Activated gamma-delta T cell (primary cell): ENCODE results near the gene CACFD1.

ENCODE experiments used
- DNase-seq: peaks from one replicate; lab custom pipeline; 2025; lab: John Stamatoyannopoulos, UW

The CACFD1 gene

DNA sequence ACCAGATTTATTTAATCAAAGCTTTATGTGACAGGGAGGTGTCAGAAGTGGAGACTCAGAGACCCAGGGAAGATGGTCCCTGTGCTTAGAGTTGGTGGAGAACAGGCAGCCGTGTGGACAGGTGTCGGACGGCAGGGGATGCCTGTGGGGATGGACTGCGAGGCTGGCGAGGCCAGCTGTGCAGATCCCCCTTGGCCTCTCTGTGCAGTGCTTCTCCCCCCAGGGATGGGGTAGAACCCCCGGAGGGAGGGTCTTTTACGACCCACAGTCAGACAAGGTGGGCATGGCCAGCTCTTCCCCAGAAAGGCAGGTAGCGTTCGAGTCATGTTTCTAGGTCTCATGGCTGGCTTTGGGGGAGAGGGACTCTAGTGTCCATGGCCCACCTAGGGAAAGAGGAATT lies 23.8 kb downstream of the CACFD1 start:
- DNase-seq = no peak

DNA sequence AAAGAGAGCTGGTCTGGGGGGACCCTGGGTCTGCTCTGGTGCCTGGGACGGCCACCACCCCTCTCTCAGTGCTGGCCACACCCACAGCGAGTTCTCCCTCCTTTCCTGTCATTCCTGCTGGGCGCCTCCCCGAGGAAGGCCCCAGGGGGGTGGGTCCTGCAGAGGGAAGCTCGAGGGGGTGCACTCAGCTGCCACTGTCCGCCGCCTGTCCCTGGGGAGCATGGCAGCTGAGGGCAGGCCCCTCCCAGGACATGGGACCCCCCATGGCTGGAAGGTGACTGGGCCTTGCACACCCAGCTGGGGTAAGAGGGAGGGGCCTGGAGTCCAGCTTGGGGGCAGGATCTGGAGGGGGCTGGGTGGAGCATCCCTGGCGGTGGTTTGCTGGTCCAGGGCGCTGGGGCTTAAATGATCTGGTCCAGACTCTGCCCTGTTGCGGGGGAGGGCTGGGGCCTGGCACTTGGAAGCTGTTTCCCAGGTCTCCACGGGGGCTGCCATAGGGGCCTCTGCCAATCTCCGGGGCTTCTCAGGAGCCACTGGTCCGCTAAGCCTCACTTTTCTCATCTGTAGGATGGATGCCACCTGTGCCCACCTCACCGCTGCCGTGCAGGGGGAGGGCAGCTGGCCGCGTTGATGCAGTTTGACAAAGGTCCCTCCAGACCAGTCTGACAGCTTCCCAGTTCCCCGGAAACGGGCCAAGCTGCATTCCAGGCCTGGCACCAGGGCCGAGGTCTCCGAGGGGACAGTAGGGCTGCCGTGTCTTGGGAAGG lies 25.1 kb downstream of the CACFD1 start:
- DNase-seq = no peak

DNA sequence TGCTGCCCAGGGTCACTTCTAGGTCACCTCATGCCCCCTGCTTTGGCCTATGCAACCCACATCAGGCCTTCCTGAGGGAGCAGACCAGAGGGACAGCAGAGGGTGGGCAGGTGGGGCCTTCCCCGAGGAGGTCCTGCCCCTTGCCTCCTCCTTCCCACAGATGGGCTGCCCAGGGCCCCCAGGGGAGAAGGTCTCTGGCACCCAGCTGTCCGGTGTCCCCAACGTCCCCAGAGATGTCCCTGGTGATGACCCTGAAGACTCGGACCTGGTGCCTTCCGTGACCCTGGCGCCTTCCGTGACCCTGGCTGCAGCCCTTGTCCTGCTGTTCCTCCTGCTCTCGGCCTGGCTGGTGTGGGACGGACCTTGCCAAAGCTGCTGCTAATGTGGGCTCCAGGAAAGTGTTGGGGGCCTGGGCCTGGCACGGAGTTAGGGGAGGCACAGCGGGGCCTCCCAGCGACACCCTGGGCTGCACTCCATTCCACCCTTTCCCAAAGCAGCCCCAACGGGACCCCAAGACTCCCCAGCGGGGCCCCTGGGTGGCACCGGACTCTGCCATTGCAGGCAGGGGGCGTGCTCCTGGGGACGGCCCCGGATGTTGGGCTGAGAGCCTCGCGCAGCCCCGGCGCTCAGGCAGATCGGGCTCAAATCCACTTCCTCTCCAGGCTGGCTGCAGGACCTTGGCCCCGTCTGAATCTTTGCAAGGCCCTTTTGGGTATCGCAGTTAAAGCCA lies 25.9 kb downstream of the CACFD1 start:
- no peak for DNase-seq

DNA sequence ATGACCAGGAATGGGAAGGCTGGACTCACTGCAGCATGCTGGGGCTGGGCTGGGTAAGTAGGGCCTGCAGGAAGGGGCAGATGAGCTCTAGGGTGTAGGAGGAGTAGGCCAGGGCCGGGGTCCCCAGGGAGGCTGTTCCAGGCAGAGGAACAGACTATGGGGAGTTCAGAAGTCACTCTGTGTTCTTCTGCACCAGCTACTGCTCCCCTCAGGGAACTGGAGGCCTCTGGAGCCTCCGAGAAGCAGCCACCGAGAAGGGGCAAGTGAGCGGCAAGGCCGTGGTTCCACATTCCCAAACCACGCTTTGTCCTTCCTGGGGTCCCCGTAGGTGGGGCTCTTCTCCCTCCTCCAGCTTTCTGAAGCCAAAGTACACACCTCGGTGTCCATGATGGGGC lies 27.6 kb downstream of the CACFD1 start:
- DNase-seq = no peak

DNA sequence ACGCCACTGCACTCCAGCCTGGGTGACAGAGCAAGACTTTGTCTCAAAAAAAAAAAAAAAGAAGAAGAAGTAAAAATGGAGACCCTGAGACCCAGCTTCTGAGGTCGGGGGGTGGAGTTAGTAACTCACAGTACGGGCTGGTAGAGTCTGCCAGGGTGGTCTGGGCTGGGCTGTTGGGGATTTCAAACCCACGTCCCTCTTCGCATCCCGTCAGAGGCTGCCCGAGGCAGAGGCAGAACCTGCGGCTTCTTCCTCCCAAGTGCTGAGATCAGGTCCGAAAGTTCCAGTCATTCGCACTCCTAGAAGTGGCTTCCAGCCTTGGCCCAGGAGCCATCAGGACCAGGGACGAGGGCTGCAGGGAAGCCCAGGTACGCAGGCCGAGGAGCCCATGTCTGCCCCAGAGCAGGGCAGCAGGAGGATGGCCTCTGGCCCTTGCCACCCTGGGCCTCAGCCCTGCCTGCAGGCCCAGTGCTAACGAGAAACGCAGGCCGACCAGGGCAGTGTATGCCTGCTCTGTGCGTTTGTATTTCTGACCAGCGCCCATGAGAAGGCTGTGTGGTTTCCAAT lies 29.0 kb downstream of the CACFD1 start:
- DNase-seq = no peak

DNA sequence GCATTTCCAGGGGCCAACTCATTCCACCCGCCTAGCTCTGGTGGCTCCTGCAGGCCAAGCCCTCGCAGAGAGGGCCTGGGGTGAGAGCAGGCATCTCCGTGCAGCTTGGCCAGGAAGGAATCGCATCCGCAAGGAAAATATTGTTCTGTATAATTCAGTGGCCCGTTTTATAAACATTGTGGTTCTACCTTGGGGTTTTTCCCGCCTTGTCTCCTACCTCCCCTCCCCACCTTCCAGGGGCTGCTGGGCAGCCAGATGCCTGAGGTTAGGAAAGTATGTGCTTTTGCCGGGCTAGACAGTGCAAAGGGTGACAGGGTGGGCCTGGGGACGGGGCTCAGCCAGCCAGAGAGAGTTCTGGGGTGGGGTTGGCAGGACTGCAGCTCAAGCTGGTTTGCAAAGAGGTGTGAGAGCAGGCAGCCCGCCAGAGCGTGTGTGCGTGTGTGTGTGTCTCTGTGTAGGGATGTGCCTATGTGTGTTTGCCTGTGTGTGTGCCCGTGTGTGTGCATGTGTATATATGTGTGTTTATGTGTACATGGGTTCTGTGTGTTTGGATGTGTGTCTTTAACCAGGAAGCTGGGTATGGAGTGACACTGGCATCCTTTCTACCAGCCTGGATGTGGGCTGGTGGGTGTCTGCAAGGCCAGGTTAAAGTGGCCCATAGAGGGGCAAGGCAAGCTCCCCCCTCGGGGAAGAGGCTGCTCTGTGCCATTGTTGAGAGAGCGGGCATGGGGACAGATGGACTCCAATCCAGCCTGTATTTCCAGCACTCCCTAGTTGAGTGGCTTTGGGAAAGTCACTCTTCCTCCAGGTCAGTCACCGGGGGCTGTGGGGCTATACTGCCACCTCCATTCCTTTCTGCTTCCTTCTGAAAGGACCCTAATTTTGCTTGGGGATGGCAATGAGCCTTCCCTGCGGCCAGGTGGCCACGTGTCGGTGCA lies 29.7 kb downstream of the CACFD1 start:
- no peak for DNase-seq

DNA sequence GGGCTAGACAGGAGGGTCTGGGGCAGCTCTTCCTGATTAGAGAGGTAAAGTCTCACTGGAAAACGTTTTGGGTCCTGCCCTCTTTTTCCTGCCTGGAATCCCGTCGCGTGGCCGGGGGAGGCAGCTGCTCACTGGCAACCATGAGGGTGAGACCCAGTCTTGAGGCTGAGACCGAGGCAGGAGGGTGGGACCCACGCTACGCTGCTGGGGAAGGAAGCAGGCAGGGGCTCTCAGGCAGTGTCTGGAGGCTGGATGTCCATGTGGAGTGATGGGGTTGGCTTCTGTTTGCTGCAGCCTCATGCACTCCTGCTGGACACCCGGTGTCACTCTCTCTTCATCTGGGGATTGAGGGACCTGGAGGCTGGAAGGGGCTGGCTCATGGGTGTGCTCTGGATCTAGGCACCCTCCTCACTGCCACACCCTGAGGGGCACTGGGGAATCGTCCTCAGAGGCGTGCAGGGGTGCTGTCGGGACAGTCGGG lies 30.5 kb downstream of the CACFD1 start:
- DNase-seq = no peak

DNA sequence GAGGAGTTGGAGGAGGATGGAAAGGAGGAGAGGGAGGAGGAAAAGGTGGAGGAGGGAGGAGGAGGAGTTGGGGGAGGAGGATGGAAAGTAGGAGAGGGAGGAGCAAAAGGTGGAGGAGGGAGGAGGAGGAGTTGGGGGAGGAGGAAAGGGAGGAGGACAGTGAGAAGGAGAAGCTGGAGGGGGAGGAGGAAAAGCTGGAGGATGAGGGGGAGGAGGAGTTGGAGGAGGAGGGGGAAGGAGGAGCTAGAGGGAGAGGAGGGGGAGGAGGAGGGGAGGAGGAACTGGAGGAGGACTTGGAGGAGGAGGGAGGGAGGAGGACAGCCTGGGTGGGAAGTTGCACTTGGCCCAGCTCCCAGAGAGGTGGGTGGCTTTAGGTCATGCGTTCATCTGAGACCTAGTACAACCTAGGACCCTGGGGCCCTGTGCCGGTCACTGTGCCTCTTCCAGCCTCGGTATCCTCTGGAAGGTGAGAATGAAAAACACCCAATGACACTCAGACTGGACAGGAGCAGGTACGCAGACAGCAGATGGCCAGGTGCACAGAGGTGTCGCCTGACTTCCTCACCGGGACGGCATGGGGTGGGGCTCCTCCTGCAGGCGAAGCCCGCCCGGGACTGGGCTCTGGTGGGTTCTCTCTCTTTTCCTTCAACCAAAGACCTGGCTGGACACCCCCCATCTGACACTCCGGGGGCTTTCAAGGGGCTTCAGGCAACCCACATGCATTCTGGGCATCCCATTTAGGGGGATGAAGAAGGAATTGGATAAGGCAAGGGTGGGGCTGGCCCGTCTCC lies 31.3 kb downstream of the CACFD1 start:
- DNase-seq = no peak

DNA sequence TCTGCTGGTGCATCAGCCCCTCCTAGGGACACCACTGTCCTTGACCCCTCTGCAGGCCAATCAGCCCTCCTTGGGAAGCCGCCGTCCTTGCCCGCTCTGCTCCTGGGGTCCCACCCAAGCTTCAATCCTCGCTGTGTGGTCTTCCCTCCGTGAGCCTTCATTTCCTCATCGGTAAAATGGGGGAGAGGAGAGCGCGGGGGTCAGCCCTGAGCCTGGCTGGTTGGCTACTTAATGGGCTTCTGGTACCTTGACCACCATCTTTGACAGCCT lies 31.8 kb downstream of the CACFD1 start:
- no peak for DNase-seq

DNA sequence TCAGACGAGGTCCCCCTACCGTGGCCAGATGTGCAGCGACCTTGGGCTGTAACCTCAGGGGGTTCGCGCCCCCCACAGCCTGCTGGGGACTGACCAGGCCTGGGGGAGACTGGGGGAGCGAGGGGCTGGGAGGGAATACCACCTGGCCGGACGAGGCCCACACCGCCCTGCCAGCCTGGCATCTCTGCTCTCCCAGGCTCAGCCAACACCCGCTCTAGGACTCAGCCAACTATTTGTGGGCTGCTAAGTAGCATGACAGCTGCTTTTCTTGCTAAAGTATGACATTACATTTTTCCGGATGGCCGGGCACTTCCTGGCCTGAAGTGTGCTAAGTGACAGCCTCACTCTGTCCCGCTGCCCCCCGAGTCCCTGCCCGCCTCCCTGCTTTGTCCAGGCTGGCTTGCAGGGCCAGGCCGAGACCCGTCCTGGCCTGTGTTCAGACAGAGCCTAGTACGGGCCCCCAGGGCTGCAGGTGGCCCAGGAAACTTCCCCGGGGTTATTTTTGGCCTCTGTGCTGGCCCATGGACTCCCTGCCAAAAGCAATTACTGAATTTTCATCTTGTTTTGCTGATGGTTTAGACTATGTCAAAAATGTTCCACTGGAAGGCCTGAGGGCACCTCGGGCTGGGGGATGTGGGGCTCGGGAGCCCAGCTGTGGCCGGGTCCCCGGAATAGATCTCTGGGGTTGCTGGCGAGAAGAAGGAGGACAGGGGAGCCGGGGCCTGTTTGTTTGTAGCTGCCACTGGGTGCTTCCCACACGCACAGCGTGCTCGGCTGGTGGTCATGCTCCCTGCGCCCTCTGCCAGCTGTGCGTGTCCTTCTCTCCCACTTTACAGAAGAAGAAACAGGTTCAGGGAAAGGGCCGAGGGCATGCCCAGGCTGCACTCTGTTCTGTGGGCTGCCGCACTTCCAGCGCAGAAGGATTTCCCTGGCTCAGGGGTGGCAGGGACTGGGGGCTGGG lies 32.6 kb downstream of the CACFD1 start:
- no peak for DNase-seq

DNA sequence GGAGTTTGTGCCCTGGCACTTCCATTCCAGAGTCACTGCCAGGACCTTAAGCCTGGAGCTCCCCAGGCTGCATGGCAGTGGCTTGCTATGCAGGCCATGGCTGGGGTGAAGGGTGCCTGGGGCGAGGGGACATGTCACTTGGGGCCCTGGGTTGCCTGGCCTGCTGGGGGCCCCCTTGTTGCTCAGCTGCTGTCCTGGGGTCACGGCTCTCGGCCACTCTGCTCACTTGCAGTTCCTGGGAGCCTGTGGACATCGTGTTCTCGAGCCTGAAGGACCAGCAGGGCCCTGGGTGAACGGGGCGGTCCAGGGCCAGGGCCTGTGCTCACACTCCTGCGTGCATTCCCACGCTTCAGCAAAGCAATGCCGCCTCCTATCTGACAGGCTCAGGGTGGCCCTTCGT lies 33.6 kb downstream of the CACFD1 start:
- no peak for DNase-seq

DNA sequence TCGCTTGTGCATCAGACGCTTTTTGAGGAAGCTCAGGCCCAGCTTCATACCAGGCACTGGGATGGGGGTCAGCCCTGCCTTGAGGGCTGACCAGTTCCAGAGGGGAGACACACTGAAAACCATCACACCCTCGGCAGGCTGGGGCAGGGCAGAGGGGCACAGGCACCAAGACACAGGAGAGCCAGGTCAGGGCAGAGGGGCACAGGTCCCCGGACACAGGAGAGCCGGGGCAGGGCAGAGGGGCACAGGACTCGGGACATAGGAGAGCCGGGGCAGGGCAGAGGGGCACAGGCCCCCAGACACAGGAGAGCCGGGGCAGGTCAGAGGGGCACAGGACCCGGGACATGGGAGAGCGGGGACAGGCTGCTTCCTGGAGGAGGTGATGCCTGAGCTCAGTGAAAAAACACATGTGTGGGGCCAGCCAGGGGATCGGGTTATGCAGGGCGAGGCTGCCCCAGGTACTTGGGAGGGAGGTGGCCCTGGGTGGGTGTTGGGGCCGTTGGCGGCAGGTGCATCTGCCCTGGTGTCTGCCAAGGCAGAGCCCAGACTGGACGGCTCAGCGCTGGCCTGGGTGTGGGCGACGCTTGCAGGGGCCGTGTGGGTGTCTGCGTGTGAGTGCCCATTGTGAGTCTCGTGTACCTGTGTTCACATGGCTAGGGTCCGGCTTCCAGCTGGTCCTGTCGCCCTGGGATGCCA lies 34.2 kb downstream of the CACFD1 start:
- DNase-seq = no peak

DNA sequence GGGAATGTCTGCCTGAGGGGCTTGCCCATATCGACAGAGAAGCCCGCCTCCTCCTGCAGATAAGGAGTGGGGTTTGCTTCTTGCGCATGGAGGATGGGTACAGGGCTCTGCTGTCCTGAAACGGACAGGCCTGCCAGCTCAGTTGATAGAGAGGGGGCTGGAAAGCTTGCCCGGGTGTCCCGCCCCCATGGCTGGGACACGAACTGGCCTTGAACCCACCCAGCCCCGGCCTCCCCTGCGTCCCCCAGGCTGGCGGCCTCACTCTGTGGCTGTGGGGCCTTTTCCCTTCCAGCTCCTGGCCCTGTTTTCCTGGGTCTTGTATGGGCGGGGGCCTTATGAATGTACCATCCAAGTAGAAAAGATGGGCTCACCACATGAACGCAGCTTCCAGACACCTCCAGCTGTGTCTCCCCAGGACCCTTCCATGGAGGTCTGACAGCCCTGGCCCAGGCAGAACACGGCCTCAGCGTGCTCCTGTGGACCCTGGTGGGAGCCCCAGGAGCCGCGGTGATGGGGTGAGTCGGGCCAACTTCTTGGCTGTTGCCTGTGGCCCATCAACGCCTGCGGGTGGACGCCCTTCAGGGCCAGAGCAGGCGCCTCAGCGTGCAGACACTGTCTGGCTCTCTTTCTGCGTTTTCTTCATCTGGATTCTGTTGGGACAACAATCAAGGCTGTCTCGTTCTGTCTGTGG lies 35.0 kb downstream of the CACFD1 start:
- DNase-seq = no peak

DNA sequence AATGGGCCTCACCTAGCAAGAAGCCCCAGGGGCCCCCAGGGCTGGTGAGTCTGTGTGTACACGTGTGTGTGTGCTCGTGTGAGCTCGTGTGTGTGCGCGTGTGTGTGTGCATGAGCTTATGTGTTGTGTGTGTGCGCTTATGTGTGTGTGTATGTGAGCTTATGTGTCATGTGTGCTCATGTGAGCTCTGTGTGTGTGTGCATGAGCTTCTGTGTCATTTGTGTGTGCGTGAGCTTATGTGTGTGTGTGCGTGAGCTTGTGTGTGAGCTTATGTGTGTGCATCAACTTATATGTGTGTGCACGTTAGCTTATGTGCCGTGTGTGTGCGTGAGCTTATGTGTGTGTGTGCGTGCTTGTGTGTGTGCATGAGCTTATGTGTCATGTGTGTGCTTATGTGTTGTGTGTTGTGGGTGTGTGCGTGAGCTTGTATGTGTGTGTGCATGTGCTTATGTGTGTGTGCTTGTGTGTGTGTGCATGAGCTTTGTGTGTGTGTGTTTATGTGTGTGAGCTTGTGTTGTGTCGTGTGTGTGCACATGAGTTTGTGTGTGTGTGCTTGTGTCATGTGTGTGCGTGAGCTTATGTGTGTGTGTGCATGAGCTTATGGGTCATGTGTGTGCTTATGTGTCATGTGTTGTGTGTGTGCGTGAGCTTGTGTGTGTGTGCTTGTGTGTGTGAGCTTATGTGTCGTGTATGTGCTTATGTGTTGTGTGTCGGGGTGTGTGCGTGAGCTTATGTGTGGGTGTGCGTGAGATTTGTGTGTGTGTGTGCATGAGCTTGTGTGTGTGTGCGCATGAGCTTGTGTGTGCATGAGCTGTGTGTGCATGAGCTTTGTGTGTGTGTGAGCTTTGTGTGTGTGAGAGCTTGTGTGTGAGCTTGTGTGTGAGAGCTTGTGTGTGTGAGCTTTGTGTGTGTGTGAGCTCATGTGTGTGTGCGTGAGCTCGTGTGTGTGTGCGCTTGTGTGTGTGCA lies 35.8 kb downstream of the CACFD1 start:
- no peak for DNase-seq

DNA sequence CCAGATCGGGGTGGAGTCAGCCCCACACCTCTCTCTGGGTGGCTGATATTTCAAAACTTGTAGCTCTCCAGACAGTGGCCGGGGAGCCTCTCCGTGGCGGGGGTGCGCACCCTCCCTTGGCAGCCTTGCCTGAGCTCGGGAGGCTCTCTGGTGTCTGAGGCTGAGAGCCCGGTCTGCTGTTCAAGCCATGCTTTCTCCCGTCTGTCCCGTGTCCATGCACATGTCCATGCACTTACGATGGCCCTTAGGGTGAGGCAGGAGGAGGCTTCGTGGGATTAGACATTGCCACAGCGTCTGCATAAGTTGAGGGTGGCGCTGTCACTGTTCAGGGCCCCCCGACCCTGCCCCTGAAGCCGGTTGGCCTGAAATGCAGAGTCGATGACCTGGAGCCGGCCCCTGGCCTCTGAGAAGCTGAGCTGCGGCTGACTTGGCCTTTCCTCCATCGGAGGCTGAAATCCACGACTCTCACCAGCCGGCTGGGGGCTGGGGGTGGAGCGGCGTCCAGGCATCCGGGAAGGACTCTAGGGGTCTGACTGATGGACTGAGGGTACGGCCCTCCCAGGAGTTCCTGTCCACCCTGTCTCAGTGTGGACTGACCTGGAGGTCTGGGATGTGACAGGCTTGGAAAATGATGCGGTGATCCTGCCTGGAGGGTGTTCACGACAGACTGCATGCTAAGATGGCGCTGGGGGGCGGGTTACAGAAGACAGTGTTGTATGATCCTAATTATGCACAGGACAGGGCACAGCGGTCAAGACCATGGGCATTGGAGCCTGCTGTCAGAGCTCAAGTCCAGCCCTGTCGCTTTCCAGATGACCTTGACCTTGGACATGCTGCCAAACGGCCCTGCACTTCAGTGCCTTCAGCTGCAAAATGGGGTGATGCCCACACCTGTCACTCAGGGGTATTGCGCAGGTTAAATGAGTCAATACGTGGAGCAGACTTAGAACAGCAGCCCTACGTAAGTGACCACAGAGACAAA lies 37.4 kb downstream of the CACFD1 start:
- DNase-seq = no peak

DNA sequence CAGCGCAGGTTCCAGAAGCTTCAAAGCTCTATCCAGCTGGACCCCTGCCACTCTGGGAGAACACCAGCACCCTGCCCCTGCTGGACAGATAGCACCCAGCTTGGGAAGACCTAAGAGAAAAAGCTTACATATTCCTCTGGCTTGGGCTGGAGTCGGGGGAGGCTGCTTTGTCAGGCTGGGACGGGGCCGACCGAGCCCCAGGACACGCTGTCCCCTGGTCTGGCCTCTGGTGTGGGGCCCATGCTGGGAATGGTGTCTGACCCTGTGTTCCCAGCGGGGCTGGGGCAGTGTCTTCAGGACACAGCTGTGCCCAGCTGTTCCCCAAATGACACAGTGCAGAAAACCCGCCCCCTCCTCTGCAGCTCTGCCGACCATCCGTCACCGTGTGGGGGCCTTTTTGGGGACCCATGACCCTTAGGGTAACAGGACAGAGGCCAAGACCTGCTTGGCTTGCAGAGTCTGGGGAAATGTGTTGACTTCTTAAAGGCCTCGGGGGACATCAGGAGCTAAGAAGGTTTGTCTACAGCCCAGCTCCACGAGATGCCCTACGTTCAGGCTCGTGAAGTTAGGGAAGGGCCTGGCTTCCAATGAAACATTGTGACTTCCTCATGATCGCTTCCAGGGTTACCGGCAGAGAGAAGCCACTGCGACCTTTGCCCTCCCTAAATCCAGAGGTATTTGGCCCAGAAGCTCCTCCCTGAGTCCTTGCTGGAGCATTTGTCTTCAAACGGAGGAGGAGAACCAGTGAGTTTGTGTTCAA lies 39.5 kb downstream of the CACFD1 start:
- no peak for DNase-seq
